PFSK-1 (cell line): ENCODE measurements around the gene GP1BB.

Source experiments
- FOXP2 ChIP-seq: optimal IDR thresholded peaks from 2 replicates; pipeline ENCODE3; 2011; ENCODE audit warnings: borderline replicate concordance, control low read depth, inconsistent platforms; ENCODE audit not compliant: insufficient read depth; ENCODE audit errors: extremely low read length, extremely low read depth
- POLR2AphosphoS5 ChIP-seq: IDR thresholded peaks from 2 replicates; pipeline ENCODE4 v1.6.1; 2012; ENCODE audit warnings: low read depth, mild to moderate bottlenecking, control low read depth, low read length, moderate library complexity
- REST ChIP-seq, 2 experiments: IDR thresholded peaks; 2 replicates each; pipeline versions ENCODE4 v1.6.1 to v1.8.0; 2011 to 2012; ENCODE audit warnings: low read depth in 2 of 2, low read length in 2 of 2, control low read depth in 1 of 2, inconsistent platforms in 1 of 2, mild to moderate bottlenecking in 1 of 2, moderate library complexity in 1 of 2; ENCODE audit not compliant: insufficient read depth in 1 of 2

- TF ChIP-seq REST (IDR thresholded peaks at IDR 0.05; ENCODE audit: insufficient read depth in 1 of 2, low read depth in 2 of 2, low read length in 2 of 2), result no peak
- no peak for TF ChIP-seq FOXP2
- TF ChIP-seq POLR2AphosphoS5, result no peak
Observed at GRCh38 chr22:19732403-19733113, 9.2 kb downstream of the GP1BB start.
